Left ventricle myocardium inferior (tissue), 1 donor: ENCODE measurements around the gene FHIT. TPM values are rescaled to one million over a fixed set of nuclear protein-coding genes. Genes with fewer than 3 reads are reported as not detected.

Experiments
- DNase-seq: peaks from one replicate; pipeline ENCODE4 v3.0.0-alpha.2; 2020
- H3K27ac ChIP-seq: fragments of 200-600 bp; replicated peaks from 2 replicates; pipeline ENCODE4 v1.8.0; 2021
- H3K27me3 ChIP-seq: fragments of 200-600 bp; 2 replicates; pipeline ENCODE4 v1.8.0; 2021; ENCODE audit warnings: low read depth
- H3K36me3 ChIP-seq: fragments of 200-600 bp; 2 replicates; pipeline ENCODE4 v1.8.0; 2021
- H3K4me1 ChIP-seq: fragments of 200-600 bp; 2 replicates; pipeline ENCODE4 v1.8.0; 2021
- H3K4me3 ChIP-seq: fragments of 200-600 bp; 2 replicates; pipeline ENCODE4 v1.8.0; 2021; ENCODE audit warnings: mild to moderate bottlenecking, moderate library complexity
- H3K9me3 ChIP-seq: fragments of 200-600 bp; replicated peaks from 2 replicates; pipeline ENCODE4 v1.8.0; 2021
- intact Hi-C: fragments of 100-400 bp; cut with micrococcal nuclease; formaldehyde crosslinking; loops from one replicate; pipeline ENCODE4 v1.11.0; 2022
- total RNA-seq: library from RNA; stranded (reverse); fragmentation: NEBNext Ultra II Directional; extraction: Animal tissue kit (Norgen Biotek cat#: 25700); gene quantifications from one replicate; pipeline ENCODE4 v1.2.1, GENCODE V29; 2021
- TF ChIP-seq, protein P1 (sequence below): fragments of 200-600 bp; IDR thresholded peaks from 2 replicates; pipeline ENCODE4 v1.8.0; 2021; ENCODE audit warnings: antibody characterized with exemption, mild to moderate bottlenecking, borderline replicate concordance
- donor health status: DM: no; HTN: yes; CAD: no; lungs with severe emphysema.

Gene FHIT
- total RNA-seq, 1 donor from 2014 or later: 16.0 TPM

DNA sequence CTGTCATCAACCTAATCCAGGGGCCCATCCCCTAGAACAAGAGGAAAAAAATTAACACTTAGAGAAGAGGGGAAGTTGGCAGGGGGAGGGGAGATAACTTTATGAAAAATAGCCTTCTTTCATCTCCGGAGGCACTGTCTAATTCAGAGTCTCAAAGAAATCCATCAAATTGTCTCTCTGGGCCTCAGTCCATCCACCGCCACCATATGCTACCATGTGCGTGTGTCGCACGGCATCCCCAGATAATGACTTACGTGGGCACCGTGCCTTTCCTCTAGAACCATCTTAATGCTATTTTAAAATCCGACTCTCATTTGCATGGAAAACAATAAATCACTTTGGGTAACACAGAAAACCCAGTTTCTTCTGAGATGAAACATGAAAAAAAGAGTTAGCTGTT lies 619.7 kb downstream of the FHIT start:
- DNase-seq: no peak
- H3K4me1 ChIP-seq: peaks cover 4% of the 10 kb centered on the region
- H3K9me3 ChIP-seq: no peaks in the 10 kb centered on the region
- H3K4me3 ChIP-seq: no peak overlapping the region
- no peaks in the 10 kb centered on the region for H3K36me3 ChIP-seq
- H3K27me3 ChIP-seq: no peaks in the 10 kb centered on the region
- no peak overlapping the region for H3K27ac ChIP-seq
- TF ChIP-seq, protein P1, sequence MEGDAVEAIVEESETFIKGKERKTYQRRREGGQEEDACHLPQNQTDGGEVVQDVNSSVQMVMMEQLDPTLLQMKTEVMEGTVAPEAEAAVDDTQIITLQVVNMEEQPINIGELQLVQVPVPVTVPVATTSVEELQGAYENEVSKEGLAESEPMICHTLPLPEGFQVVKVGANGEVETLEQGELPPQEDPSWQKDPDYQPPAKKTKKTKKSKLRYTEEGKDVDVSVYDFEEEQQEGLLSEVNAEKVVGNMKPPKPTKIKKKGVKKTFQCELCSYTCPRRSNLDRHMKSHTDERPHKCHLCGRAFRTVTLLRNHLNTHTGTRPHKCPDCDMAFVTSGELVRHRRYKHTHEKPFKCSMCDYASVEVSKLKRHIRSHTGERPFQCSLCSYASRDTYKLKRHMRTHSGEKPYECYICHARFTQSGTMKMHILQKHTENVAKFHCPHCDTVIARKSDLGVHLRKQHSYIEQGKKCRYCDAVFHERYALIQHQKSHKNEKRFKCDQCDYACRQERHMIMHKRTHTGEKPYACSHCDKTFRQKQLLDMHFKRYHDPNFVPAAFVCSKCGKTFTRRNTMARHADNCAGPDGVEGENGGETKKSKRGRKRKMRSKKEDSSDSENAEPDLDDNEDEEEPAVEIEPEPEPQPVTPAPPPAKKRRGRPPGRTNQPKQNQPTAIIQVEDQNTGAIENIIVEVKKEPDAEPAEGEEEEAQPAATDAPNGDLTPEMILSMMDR: no peak
- intact Hi-C loops: no loop called here

DNA sequence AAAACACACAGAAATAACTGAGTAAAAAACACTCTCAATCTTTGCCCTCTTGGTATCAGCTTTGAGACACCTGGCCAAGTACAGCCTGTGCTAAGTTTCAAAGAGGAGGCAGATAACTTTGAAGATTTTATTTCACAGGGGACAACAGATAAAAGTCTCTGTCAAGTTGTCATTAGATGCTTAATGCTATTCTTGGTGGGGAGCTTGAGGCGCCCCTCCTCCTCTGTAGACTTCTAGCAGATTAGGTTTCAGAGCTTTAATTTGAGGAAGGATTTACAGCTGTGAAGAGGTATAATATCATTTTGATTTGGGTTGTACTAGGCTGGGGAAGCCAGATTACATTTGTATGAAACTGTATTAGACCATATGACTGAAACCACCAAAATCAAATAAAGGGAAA lies 620.3 kb downstream of the FHIT start:
- Histone ChIP-seq H3K27me3 (no peaks in the 10 kb centered on the region), H3K4me1 (peaks cover 4% of the 10 kb centered on the region), H3K9me3 (no peaks in the 10 kb centered on the region), H3K27ac (no peak overlapping the region), H3K4me3 (no peak overlapping the region), H3K36me3 (no peaks in the 10 kb centered on the region)
- intact Hi-C loops: no loop called here
- TF ChIP-seq, protein P1: no peak
- DNase-seq: no peak

DNA sequence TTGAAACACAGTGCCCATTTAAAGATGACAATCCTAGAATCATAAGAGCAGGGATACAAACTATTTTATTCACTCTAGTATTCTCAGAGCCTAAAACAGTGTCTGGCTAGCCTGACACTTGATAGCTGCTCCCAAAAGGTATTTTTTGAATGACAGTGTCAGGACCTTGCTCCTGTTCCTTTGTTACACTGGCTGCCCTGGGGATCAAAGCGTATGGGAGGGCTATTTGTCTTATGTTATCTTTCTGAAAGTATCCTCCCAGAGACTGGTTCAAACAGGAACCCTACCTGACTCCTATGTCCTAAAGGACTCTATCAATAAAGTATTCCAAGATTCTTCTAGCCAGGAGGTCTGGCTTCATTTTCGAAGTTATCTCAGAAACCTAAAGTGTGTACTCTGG lies 621.4 kb downstream of the FHIT start:
- H3K9me3 ChIP-seq: no peaks in the 10 kb centered on the region
- DNase-seq: no peak
- TF ChIP-seq, protein P1: no peak
- H3K4me1 ChIP-seq: peaks cover 4% of the 10 kb centered on the region
- no peak overlapping the region for H3K27ac ChIP-seq
- no peak overlapping the region for H3K4me3 ChIP-seq
- no peaks in the 10 kb centered on the region for H3K27me3 ChIP-seq
- intact Hi-C loops: no loop called here
- H3K36me3 ChIP-seq: no peaks in the 10 kb centered on the region

DNA sequence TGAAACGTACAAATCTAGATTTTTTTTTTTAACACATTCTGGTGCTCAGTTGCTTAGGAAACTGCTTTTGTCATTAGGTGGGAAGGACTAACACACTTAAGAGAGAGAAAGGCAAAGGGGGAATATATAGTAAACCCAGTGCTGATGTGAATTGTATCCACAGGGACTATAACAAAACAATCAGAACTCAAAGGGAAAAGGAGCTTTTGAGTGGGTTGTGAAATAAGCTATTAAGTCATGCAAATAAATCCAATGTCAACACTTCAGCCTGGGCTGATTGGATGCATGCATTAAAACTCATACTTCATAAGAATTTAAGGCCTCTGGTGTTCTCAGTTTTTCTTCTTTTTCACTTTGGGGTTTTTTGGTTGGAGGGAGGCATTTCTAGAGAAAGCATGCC lies 628.9 kb downstream of the FHIT start:
- TF ChIP-seq, protein P1: no peak
- Histone ChIP-seq H3K36me3 (no peaks in the 10 kb centered on the region), H3K9me3 (peaks cover 6% of the 10 kb centered on the region), H3K27me3 (no peaks in the 10 kb centered on the region), H3K4me3 (no peak overlapping the region), H3K4me1 (no peaks in the 10 kb centered on the region), H3K27ac (no peak overlapping the region)
- DNase-seq: no peak
- intact Hi-C loops: no loop called here

DNA sequence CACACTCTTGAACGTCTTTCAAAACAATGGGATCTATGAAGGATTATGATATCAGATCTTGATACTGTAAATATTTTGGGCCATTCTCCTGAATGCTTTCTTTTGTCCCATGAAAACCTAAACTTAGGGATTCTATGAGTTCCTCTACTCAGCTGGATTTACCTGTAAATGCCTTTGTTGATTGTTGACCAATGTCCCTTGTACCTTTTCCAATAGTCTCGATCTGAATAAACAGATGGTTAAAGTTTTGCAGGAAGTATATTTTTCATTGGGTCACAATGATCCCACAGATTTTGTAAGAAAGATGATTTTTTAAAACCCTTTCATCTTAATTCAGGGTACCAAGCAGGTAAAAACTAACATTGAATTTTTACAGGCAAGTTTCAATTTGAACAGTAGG lies 634.1 kb downstream of the FHIT start:
- intact Hi-C loops: no loop called here
- Histone ChIP-seq H3K36me3 (no peaks in the 10 kb centered on the region), H3K9me3 (peaks cover 6% of the 10 kb centered on the region), H3K4me1 (no peaks in the 10 kb centered on the region), H3K27me3 (no peaks in the 10 kb centered on the region), H3K27ac (no peak overlapping the region), H3K4me3 (no peak overlapping the region)
- TF ChIP-seq, protein P1: no peak
- no peak for DNase-seq
